ENCODE data around the gene OR5V1.
"Not testable (repeated sequence)": the region's sequence is repeated elsewhere in the genome, so short reads cannot be mapped to it uniquely, and the experiment has no call there.

OR5V1 gene

DNA sequence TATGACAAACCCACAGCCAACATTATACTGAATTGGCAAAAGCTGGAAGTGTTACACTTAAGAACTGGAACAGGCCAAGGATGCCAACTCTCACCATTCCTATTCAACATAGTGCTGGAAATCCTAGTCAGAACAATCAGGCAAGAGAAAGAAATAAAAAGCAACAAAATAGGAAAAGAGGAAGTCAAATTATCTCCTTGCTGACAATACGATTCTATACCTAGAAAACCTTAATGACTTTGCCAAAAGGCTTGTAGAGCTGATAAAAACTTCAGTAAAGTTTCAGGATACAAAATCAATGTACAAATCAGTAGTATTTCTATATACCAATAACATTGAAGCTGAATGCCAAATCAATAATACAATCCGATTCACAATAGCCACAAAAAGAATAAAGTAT, 32.4 kb downstream of the OR5V1 start:
- H3K4me1 ChIP-seq (ENCODE audit: insufficient read depth, low read length), result no peaks in the 10 kb centered on the region
- H3K9me3 ChIP-seq (ENCODE audit: insufficient read depth, low read length, severe bottlenecking), result no peaks in the 10 kb centered on the region
- H3K4me3 ChIP-seq (ENCODE audit: low read depth in 1 of 2, low read length in 2 of 2), result no peak overlapping the region
- H3K36me3 ChIP-seq (ENCODE audit: insufficient read depth, low read length), result no peaks in the 10 kb centered on the region
- no peaks in the 10 kb centered on the region for H4K20me1 ChIP-seq (ENCODE audit: insufficient read depth, low read length)
- no peak overlapping the region for H3K9ac ChIP-seq (ENCODE audit: low read depth, low read length)
- ATAC-seq (ENCODE audit: insufficient read depth, low read depth) (no peak), DNase-seq (no peak)
- H3K79me2 ChIP-seq (ENCODE audit: insufficient read depth, low read length), result no peaks in the 10 kb centered on the region
- no peak overlapping the region for H3K4me2 ChIP-seq (ENCODE audit: insufficient read depth, low read length)
- no peaks in the 10 kb centered on the region for H3K27me3 ChIP-seq (ENCODE audit: insufficient read depth, low read length, poor library complexity)
- H2AFZ ChIP-seq (ENCODE audit: low read depth, low read length), result no peak overlapping the region
- TF ChIP-seq, protein P1, sequence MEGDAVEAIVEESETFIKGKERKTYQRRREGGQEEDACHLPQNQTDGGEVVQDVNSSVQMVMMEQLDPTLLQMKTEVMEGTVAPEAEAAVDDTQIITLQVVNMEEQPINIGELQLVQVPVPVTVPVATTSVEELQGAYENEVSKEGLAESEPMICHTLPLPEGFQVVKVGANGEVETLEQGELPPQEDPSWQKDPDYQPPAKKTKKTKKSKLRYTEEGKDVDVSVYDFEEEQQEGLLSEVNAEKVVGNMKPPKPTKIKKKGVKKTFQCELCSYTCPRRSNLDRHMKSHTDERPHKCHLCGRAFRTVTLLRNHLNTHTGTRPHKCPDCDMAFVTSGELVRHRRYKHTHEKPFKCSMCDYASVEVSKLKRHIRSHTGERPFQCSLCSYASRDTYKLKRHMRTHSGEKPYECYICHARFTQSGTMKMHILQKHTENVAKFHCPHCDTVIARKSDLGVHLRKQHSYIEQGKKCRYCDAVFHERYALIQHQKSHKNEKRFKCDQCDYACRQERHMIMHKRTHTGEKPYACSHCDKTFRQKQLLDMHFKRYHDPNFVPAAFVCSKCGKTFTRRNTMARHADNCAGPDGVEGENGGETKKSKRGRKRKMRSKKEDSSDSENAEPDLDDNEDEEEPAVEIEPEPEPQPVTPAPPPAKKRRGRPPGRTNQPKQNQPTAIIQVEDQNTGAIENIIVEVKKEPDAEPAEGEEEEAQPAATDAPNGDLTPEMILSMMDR (IDR thresholded peaks at IDR 0.05; ENCODE audit: borderline replicate concordance, extremely low read depth, low read length, poor library complexity, severe bottlenecking), result no peak
- no peak for TF ChIP-seq EZH2 (IDR thresholded peaks at IDR 0.05; ENCODE audit: borderline replicate concordance, low read depth, low read length, severe bottlenecking)
- H3K27ac ChIP-seq (ENCODE audit: low read length), result no peak overlapping the region

DNA sequence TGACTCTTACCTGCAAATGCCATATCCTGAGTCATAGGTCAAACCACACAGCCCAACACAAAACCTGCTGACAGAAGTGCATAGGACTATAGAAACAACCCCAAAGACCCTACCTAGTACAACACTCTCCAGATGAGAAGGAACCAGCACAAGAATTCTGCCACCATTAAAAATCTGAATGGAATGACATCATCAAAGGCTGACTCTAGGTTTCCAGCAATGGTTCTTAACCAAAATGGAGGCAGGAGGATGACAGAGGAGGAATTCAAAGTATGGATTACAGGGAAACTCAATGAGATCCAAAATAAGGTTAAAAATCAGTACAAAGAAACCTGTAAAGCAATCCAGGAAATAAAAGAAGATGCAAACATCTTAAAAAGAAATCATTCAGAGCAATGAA, 36.0 kb downstream of the OR5V1 start:
- ATAC-seq (ENCODE audit: insufficient read depth, low read depth) (no peak), DNase-seq (no peak)
- Histone ChIP-seq H3K27ac (ENCODE audit: low read length) (no peak overlapping the region), H4K20me1 (ENCODE audit: insufficient read depth, low read length) (no peaks in the 10 kb centered on the region), H3K79me2 (ENCODE audit: insufficient read depth, low read length) (no peaks in the 10 kb centered on the region), H3K4me1 (ENCODE audit: insufficient read depth, low read length) (no peaks in the 10 kb centered on the region), H3K36me3 (ENCODE audit: insufficient read depth, low read length) (no peaks in the 10 kb centered on the region), H3K4me3 (ENCODE audit: low read depth in 1 of 2, low read length in 2 of 2) (no peak overlapping the region), H3K9ac (ENCODE audit: low read depth, low read length) (no peak overlapping the region), H3K9me3 (ENCODE audit: insufficient read depth, low read length, severe bottlenecking) (no peaks in the 10 kb centered on the region), H3K27me3 (ENCODE audit: insufficient read depth, low read length, poor library complexity) (no peaks in the 10 kb centered on the region), H2AFZ (ENCODE audit: low read depth, low read length) (no peak overlapping the region), H3K4me2 (ENCODE audit: insufficient read depth, low read length) (no peak overlapping the region)
- TF ChIP-seq EZH2 (IDR thresholded peaks at IDR 0.05; ENCODE audit: borderline replicate concordance, low read depth, low read length, severe bottlenecking), result no peak
- TF ChIP-seq, protein P1 (IDR thresholded peaks at IDR 0.05; ENCODE audit: borderline replicate concordance, extremely low read depth, low read length, poor library complexity, severe bottlenecking), result no peak

DNA sequence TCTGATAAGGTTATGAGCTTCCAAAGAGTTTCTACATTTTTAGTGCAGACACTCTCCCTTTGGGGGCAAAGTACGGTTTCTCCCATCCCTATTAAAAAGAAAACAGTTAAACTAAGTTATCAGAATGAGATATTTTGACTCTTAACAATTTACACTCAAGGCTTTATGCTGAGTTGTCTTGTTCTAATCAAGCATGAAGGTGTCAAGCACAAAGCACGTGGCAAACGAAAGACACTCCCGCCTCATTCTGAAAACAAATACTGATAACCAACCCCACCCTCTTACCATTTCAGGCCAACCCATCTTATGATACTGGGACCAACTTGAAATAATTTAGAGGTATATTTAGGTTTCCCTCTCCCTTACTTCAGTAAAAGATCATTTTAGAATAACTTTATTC, 42.9 kb downstream of the OR5V1 start:
- Histone ChIP-seq H3K36me3 (ENCODE audit: insufficient read depth, low read length) (no peaks in the 10 kb centered on the region), H3K9me3 (ENCODE audit: insufficient read depth, low read length, severe bottlenecking) (no peaks in the 10 kb centered on the region), H3K27me3 (ENCODE audit: insufficient read depth, low read length, poor library complexity) (no peaks in the 10 kb centered on the region), H3K27ac (ENCODE audit: low read length) (no peak overlapping the region), H3K4me3 (ENCODE audit: low read depth in 1 of 2, low read length in 2 of 2) (no peak overlapping the region), H3K4me2 (ENCODE audit: insufficient read depth, low read length) (no peak overlapping the region), H4K20me1 (ENCODE audit: insufficient read depth, low read length) (no peaks in the 10 kb centered on the region), H2AFZ (ENCODE audit: low read depth, low read length) (no peak overlapping the region), H3K4me1 (ENCODE audit: insufficient read depth, low read length) (no peaks in the 10 kb centered on the region), H3K9ac (ENCODE audit: low read depth, low read length) (no peak overlapping the region), H3K79me2 (ENCODE audit: insufficient read depth, low read length) (no peaks in the 10 kb centered on the region)
- TF ChIP-seq, protein P1 (IDR thresholded peaks at IDR 0.05; ENCODE audit: borderline replicate concordance, extremely low read depth, low read length, poor library complexity, severe bottlenecking), result no peak
- no peak for TF ChIP-seq EZH2 (IDR thresholded peaks at IDR 0.05; ENCODE audit: borderline replicate concordance, low read depth, low read length, severe bottlenecking)
- no peak for DNase-seq
- no peak for ATAC-seq (ENCODE audit: insufficient read depth, low read depth)

DNA sequence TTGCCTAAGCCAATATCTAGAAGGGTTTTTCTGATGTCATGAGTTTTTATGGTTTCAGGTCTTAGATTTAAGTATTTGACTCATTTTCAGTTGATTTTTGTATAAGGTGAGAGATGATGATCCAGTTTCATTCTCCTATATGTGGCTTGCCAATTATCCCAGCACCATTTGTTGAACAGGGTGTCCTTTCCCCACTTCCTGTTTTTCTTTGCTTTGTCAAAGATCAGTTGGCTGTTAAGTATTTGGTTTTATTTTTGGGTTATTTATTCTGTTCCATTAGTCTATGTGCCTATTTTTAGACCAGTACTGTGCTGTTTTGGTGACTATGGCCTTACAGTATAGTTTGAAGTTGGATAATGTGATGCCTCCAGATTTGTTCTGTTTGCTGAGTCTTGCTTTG, 45.3 kb downstream of the OR5V1 start:
- H3K27ac ChIP-seq (ENCODE audit: low read length); DNase-seq; H3K9me3 ChIP-seq (ENCODE audit: insufficient read depth, low read length, severe bottlenecking); H4K20me1 ChIP-seq (ENCODE audit: insufficient read depth, low read length); H3K79me2 ChIP-seq (ENCODE audit: insufficient read depth, low read length); H3K27me3 ChIP-seq (ENCODE audit: insufficient read depth, low read length, poor library complexity); H3K9ac ChIP-seq (ENCODE audit: low read depth, low read length); H2AFZ ChIP-seq (ENCODE audit: low read depth, low read length); H3K4me1 ChIP-seq (ENCODE audit: insufficient read depth, low read length); ATAC-seq (ENCODE audit: insufficient read depth, low read depth); H3K4me3 ChIP-seq (ENCODE audit: low read depth in 1 of 2, low read length in 2 of 2); H3K36me3 ChIP-seq (ENCODE audit: insufficient read depth, low read length); H3K4me2 ChIP-seq (ENCODE audit: insufficient read depth, low read length): not testable (repeated sequence)

All from DND-41 (cell line).